Hematopoietic multipotent progenitor cell (in vitro differentiated cells): Measurements from ENCODE around the gene SMYD5. TPM values are rescaled to one million over a fixed set of nuclear protein-coding genes. Genes with fewer than 3 reads are reported as not detected.
"Not testable (repeated sequence)": the region's sequence is repeated elsewhere in the genome, so short reads cannot be mapped to it uniquely, and the experiment has no call there.

Experiments used
- DNase-seq, 3 donors: peaks; one replicate each; pipeline ENCODE4 v3.0.0-alpha.2; 2011 to 2015; ENCODE audit warnings: low read depth in 2 of 3, low spot score in 2 of 3
- total RNA-seq: library from RNA; depleted of rRNA; stranded (reverse); fragments of >200 nt; gene quantifications from one replicate; pipeline ENCODE4 v1.2.3, GENCODE V29; 2012

SMYD5 gene
- total RNA-seq = 23.7 TPM

DNA sequence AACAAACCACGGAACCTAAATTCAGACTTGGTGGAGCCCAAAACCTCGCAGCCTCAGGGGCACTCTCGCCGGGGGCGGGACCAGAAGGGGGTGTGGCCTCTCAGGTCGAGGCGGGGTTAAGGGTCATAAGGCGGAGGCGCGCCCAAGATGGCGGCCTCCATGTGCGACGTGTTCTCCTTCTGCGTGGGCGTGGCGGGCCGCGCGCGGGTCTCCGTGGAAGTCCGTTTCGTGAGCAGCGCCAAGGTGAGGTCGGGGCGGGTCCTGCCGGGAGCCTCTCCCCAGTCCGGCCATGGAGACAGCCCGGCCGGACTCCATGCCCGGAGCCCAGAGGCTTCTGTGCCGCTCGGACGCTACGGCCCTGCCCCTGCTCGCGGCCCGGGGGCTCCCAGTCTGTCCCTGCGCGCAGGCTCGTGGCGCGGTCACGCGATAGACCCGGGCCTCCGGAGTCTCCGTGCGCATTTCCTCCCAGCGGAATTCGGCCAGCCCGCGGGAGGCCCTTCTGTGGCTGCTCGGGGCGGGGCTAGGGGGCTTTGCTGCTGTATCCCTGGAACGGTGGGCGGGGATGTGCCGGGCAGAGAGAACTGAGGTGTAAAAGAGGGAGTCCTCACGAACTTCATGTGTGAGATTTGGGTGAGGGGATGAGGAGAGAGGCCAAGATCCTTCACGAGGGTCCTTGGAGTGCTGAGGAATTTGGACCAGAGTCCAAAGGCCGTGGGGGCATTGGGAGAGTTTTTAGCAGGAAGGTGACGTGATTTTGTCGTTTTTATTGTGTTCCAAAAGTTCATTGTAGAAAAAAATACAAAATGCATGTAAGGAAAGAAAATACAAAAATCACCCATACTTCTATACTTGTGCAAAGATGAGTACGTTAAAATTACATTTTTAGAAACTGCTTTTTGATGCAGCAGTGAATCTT lies at the start of gene SMYD5:
SMYD5 (plus strand) TSS at position 126 of the 916 bp plus-strand sequence; CDS start at position 148, 22 bp downstream.
- DNase-seq = peak; percentile 77 to 92 (median 86)

GRCh38 chr2:73165978-73166377 lies 48.1 kb upstream of the SMYD5 start:
- not testable (repeated sequence) for DNase-seq

DNA sequence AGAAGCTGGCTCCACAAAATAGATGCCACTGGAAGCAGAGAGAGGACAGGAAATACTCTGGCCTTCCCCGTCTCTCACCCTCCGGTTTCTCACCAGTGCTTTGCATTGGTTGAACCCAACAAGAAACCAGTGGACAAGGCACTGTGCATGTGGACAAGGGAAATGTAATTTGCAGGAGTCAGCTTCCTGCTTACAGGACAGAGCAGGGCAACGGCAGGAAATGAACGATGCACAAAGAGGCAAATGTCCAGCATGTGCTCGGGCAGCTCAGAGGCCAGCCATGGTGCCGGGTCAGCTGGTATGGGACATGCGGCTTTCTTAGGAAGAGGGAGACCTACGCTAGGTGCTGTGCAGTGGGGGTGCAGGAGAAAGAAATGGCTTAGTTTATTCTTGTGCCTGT lies 47.2 kb upstream of the SMYD5 start:
- not testable (repeated sequence) for DNase-seq

- not testable (repeated sequence) for DNase-seq
Observed at GRCh38 chr2:73168348-73168747, 45.7 kb upstream of the SMYD5 start.

DNA sequence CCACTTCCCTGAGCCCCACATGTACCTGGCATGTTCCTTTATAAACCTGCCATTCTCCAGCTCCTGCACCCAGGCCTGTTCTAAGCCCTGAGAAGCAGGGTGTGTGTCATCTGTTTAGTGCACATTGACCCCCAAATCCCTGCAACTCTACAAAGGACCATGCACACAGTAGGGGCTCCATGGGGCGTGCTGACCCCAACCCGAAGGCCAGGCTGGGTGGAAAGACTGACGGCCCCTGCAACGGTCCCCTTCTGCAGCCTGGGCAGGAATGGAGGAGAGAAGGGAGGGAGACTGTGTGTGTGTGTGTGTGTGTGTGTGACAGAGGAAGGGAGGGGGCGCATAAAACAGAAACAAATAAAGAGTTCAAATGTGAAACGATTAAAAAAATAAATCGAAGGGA lies 43.7 kb upstream of the SMYD5 start:
- DNase-seq = not testable (repeated sequence)

- DNase-seq = no peak
Observed at GRCh38 chr2:73172963-73173362, 41.1 kb upstream of the SMYD5 start.

- DNase-seq = no peak
Observed at GRCh38 chr2:73173781-73174180, 40.3 kb upstream of the SMYD5 start.

GRCh38 chr2:73174244-73174643 lies 39.8 kb upstream of the SMYD5 start:
- DNase-seq = no peak

GRCh38 chr2:73174941-73175662 lies 38.9 kb upstream of the SMYD5 start:
- no peak for DNase-seq

GRCh38 chr2:73175663-73176204 lies 38.3 kb upstream of the SMYD5 start:
- DNase-seq = peak; percentile 36 to 83 (median 79)

GRCh38 chr2:73176205-73176880 lies 37.7 kb upstream of the SMYD5 start:
- DNase-seq = no peak

DNA sequence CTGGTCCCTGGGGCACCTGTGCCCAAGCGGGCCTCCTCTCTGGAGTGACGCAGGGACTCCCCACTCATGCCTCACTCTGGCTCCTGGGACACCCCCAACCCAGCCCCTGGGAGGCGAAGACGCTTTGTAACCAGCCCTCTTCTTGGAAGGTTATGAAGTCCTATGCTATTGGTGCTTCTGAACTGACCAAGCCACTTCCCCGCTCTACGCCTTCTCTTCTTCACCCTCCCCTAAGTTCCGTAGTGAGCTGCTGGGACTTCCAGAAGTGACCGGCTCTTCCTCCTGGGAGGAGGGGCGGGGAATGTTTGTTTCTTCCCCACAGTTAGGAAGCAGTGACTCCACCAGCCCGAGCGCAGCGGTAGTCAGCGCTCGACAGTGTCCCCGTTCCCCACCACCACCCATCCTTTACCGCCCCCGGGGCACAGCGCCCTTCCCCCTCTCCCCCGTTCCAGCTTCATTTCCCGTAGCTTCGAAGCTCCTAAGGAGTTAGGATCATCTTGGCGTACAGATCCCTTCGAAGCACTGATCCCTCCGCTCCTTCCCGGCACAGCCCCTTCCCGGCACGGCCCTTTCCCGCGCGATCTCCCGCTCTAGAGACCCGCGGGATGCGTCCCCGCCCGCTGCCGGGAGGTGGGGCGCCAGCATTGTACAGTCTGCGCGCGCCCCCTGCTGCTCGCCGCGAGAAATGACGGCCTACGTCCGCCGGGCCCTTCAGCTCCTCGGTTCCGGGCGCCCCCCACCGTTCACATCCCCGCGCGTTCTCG lies 37.0 kb upstream of the SMYD5 start:
- peak; percentile 80 to 87 (median 84) for DNase-seq

DNA sequence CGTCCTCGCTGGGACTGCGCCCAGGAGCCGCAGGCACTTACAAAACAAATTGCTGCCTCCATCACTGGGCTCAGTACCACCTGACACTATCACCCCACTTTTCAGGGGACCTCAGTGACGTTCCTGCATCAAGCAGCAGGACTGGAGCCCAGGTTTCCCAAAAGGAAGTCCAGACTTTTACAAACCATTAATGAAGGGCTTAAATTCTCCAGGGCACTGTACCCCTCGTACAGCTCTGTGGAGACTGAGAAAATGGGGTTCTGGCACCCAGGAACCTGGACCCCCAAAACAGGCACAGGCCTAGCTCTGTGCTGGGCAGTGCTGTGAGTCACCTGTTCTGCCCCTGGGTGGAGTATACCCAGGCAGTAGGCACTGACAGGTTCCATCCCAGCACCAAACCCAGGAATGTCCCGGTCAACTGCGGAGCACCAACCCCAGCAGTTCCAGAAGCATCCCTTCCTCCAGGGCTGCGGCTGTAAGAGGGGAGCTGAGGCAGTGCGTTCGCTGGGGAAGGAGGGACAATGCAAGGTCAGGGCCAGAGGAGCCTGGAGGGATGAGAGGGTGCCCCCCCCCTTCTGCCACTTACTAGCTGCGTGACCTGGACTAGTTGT lies 36.3 kb upstream of the SMYD5 start:
- DNase-seq = no peak

DNA sequence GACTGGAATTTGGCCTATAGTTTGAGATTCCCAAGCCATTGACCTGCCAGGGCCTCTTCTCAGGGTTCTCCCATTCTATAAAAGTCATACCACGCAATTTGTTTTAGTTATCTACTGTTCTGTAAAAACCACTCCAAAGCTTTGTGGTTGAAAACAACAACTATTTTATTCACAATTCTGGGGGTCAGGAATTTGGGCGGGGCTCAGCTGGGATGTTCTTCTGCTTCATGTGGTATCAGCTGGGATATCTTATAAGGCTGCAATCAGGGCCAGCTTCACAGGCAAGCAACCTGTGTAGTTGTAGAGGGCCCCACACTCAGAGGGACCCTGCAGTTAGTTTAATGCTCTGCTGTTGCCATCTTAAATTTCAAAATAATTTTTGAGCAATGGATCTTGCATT lies 28.1 kb upstream of the SMYD5 start:
- no peak for DNase-seq

DNA sequence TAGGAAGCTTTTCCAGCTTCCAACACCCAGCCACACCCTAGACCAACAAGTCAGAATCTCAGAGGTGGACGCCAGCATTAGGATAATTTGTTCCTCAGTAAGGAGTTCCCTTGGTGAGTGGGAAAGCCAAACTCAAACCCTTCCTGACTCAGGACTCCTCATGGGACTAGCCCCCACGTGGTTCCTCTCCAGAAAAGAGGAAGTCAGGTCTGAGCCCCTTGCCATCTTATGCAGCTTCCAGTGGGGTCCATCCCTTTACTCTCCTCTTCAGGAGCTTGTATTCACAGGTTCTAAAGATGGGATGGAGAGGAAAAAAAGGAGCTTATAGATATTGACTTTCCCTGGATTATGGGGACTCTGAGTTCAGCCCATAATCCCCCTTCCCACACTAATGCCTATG lies 26.5 kb upstream of the SMYD5 start:
- DNase-seq = no peak

- DNase-seq = no peak
Observed at GRCh38 chr2:73197579-73197978, 16.5 kb upstream of the SMYD5 start.

DNA sequence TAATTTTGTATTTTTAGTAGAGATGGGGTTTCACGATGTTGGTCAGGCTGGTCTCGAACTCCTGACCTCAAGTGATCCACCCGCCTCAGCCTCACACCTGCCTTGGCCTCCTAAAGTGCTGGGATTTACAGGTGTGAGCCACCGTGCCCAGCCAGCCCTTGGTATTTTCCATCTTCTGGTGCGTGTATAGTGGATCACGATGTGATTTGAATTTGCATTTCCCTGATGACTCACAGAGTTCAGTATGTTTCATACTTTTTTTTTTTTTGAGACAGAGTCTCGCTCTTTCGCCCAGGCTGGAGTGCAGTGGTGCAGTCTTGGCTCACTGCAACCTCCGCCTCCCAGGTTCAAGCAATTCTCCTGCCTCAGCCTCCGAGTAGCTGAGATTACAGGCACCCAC lies 13.8 kb upstream of the SMYD5 start:
- not testable (repeated sequence) for DNase-seq

- DNase-seq = no peak
Observed at GRCh38 chr2:73202156-73203054, 11.6 kb upstream of the SMYD5 start, which contains the start of gene NOTO. Gene NOTO (plus strand): TSS chr2:73202574. CDS start chr2:73202667, 93 bp downstream.
